Upper lobe of left lung (tissue), 4 donors: ENCODE results near the gene NOA1.

Experiments
- CTCF ChIP-seq, 6 experiments: fragments of 450-650 bp in 4 of 6; fragments of 200-600 bp in 2 of 6; sonication (generic) in 2 of 6; IDR thresholded peaks; one replicate each; pipeline ENCODE4 v1.5.1; 2016 to 2019; ENCODE audit warnings: antibody characterized with exemption in 6 of 6
- POLR2A ChIP-seq, 4 donors: fragments of 450-650 bp; IDR thresholded peaks; one replicate each; pipeline ENCODE4 v1.5.1; 2016 to 2017; ENCODE audit warnings: antibody characterized with exemption in 4 of 4, mild to moderate bottlenecking in 2 of 4

GRCh38 chr4:56981795-56982201 is 4.4 kb upstream of the NOA1 start:
- no peak for TF ChIP-seq POLR2A (IDR thresholded peaks at IDR 0.05)
- no peak for TF ChIP-seq CTCF (IDR thresholded peaks at IDR 0.05)
